ENCODE measurements around the gene ZNF460. TPM values are rescaled to one million over a fixed set of nuclear protein-coding genes. Genes with fewer than 3 reads are reported as not detected.
"Not testable (repeated sequence)": the region's sequence is repeated elsewhere in the genome, so short reads cannot be mapped to it uniquely, and the experiment has no call there.

ZNF460 gene
- total RNA-seq, 1 experiment from 2014 or later, result 72.5 TPM

- no TSS peak for BruUV-seq (replicated peaks)
- H3K9me3 Mint-ChIP-seq (ENCODE audit: unreplicated experiment), result no peaks in the 10 kb centered on the region
- CTCF ChIA-PET, result no interaction called here
These were observed 35.2 kb upstream of the ZNF460 start for GRCh38 chr19:57245066-57245465.

DNA sequence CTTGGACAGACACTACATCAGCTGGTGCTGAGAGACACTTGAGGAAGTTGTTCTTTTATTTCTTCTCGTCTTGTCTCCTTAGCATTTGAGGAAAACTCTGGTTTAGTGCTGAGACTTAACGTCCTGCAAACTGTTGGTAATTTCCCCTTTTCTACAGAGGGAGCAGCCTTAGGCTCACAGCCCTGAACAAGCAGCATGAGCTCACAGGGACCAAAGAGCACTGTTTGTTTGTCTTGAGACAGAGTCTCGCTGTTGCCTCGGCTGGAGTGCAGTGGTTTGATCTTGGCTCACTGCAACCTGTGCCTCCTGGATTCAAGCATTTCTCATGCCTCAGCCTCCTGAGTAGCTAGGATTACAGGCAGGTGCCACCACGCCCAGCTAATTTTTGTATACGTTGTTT, 34.3 kb upstream of the ZNF460 start:
- no TSS peak for BruUV-seq (replicated peaks)
- ChIA-PET POLR2A (interaction anchor here (0.6 to 1.0 kb wide), 3 partner anchors 12 to 28 kb away, joined by 3 read pairs; no protein-coding TSS in a partner anchor), CTCF (interaction anchor here (0.6 kb wide), 1 partner anchor 31 kb away, joined by 4 read pairs; no protein-coding TSS in a partner anchor)
- no peak for DNase-seq (ENCODE audit: unreplicated experiment)
- Mint-ChIP-seq H3K27ac (ENCODE audit: low read depth, unreplicated experiment) (no peak overlapping the region), H3K27me3 (ENCODE audit: insufficient read depth, unreplicated experiment) (no peaks in the 10 kb centered on the region), H3K36me3 (ENCODE audit: insufficient read depth, unreplicated experiment) (peaks cover 57% of the 10 kb centered on the region), H3K4me1 (ENCODE audit: insufficient read depth, unreplicated experiment) (peaks cover 6% of the 10 kb centered on the region), H3K9me3 (ENCODE audit: unreplicated experiment) (no peaks in the 10 kb centered on the region), H3K4me3 (ENCODE audit: unreplicated experiment) (no peak overlapping the region)
- intact Hi-C loops (cut with micrococcal nuclease), result no loop called here
- no peak for TF ChIP-seq CTCF (IDR thresholded peaks at IDR 0.05; ENCODE audit: unreplicated experiment)

More at GRCh38 chr19:57245066-57245465, 35.2 kb upstream of the ZNF460 start:
- no peak for DNase-seq (ENCODE audit: unreplicated experiment)
- intact Hi-C loops (cut with micrococcal nuclease), result no loop called here
- Mint-ChIP-seq H3K4me3 (ENCODE audit: unreplicated experiment) (no peak overlapping the region), H3K36me3 (ENCODE audit: insufficient read depth, unreplicated experiment) (peaks cover 51% of the 10 kb centered on the region), H3K27ac (ENCODE audit: low read depth, unreplicated experiment) (no peak overlapping the region), H3K27me3 (ENCODE audit: insufficient read depth, unreplicated experiment) (no peaks in the 10 kb centered on the region), H3K4me1 (ENCODE audit: insufficient read depth, unreplicated experiment) (peaks cover 6% of the 10 kb centered on the region)
- TF ChIP-seq CTCF (IDR thresholded peaks at IDR 0.05; ENCODE audit: unreplicated experiment), result no peak
- POLR2A ChIA-PET, result interaction anchor here (1.0 kb wide), 1 partner anchor 29 kb away, joined by 3 read pairs; no protein-coding TSS in a partner anchor

DNA sequence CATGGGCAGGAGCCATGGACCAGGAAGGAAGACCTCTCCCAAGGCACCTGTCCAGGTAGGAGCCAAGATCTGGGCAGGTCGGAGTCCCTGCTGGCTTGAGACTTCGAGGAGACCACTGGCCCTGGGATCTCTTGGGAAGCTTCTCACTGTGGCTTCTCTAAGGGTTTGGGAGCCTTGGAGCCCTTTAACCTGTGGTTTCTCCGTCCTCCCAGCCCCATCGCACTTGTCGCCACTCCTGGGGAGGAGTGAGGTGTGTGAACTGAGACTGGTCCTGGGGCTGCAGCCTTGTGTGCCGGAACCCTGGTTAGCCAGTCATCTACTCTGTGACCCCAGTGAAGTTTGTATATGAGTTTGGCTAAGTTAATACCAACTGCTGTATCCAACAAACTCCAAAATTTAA, 31.6 kb upstream of the ZNF460 start:
- H3K36me3 Mint-ChIP-seq (ENCODE audit: insufficient read depth, unreplicated experiment), result peaks cover 76% of the 10 kb centered on the region
- CTCF ChIA-PET, result no interaction called here
- no peaks in the 10 kb centered on the region for H3K27me3 Mint-ChIP-seq (ENCODE audit: insufficient read depth, unreplicated experiment)
- POLR2A ChIA-PET, result no interaction called here
- no peak overlapping the region for H3K4me3 Mint-ChIP-seq (ENCODE audit: unreplicated experiment)
- no TSS peak for BruUV-seq (replicated peaks)
- H3K27ac Mint-ChIP-seq (ENCODE audit: low read depth, unreplicated experiment), result no peak overlapping the region
- TF ChIP-seq CTCF (IDR thresholded peaks at IDR 0.05; ENCODE audit: unreplicated experiment), result no peak
- no peaks in the 10 kb centered on the region for H3K9me3 Mint-ChIP-seq (ENCODE audit: unreplicated experiment)
- no peak for DNase-seq (ENCODE audit: unreplicated experiment)
- intact Hi-C loops (cut with micrococcal nuclease), result no loop called here
- H3K4me1 Mint-ChIP-seq (ENCODE audit: insufficient read depth, unreplicated experiment), result no peaks in the 10 kb centered on the region

- no peak overlapping the region for H3K27ac Mint-ChIP-seq (ENCODE audit: low read depth, unreplicated experiment)
- CTCF ChIA-PET, result no interaction called here
- DNase-seq (ENCODE audit: unreplicated experiment), result no peak
These were observed 31.0 kb upstream of the ZNF460 start for GRCh38 chr19:57249329-57249728.

DNA sequence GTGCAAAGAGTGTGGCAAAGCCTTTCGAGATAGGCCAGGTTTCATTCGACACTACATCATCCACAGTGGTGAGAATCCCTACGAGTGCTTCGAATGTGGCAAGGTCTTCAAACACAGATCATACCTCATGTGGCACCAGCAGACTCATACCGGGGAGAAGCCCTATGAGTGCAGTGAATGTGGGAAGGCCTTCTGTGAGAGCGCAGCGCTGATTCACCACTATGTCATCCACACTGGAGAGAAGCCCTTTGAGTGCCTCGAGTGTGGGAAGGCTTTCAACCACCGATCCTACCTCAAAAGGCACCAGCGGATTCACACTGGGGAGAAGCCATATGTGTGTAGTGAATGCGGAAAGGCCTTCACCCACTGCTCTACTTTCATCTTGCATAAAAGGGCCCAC, 26.5 kb upstream of the ZNF460 start:
- H3K27me3 Mint-ChIP-seq (ENCODE audit: insufficient read depth, unreplicated experiment); POLR2A ChIA-PET; intact Hi-C loops (cut with micrococcal nuclease); H3K4me1 Mint-ChIP-seq (ENCODE audit: insufficient read depth, unreplicated experiment); H3K4me3 Mint-ChIP-seq (ENCODE audit: unreplicated experiment); H3K9me3 Mint-ChIP-seq (ENCODE audit: unreplicated experiment); BruUV-seq (replicated peaks); CTCF ChIA-PET; H3K27ac Mint-ChIP-seq (ENCODE audit: low read depth, unreplicated experiment): not testable (repeated sequence)
- peaks cover 63% of the 10 kb centered on the region for H3K36me3 Mint-ChIP-seq (ENCODE audit: insufficient read depth, unreplicated experiment)
- DNase-seq (ENCODE audit: unreplicated experiment), result peak; percentile 17

More at GRCh38 chr19:57249329-57249728, 31.0 kb upstream of the ZNF460 start:
- POLR2A ChIA-PET, result no interaction called here
- no peaks in the 10 kb centered on the region for H3K27me3 Mint-ChIP-seq (ENCODE audit: insufficient read depth, unreplicated experiment)
- intact Hi-C loops (cut with micrococcal nuclease), result no loop called here
- no peak overlapping the region for H3K4me3 Mint-ChIP-seq (ENCODE audit: unreplicated experiment)
- no peaks in the 10 kb centered on the region for H3K4me1 Mint-ChIP-seq (ENCODE audit: insufficient read depth, unreplicated experiment)
- H3K9me3 Mint-ChIP-seq (ENCODE audit: unreplicated experiment), result no peaks in the 10 kb centered on the region
- peaks cover 79% of the 10 kb centered on the region for H3K36me3 Mint-ChIP-seq (ENCODE audit: insufficient read depth, unreplicated experiment)
- no peak for TF ChIP-seq CTCF (IDR thresholded peaks at IDR 0.05; ENCODE audit: unreplicated experiment)
- BruUV-seq (replicated peaks), result no TSS peak
